Mesodermal cell (in vitro differentiated cells): ENCODE data around the gene PLCB4.
A peak's percentile ranks its signal among the peaks of the same experiment; 100 is the strongest.

ENCODE experiments used
- H3K27ac ChIP-seq: 2 replicates; pipeline ENCODE4 v1.7.0; 2013; ENCODE audit warnings: mild to moderate bottlenecking, low read depth, low read length, moderate library complexity; ENCODE audit not compliant: severe bottlenecking
- H3K36me3 ChIP-seq: 2 replicates; pipeline ENCODE4 v1.7.1; 2013; ENCODE audit warnings: mild to moderate bottlenecking, low read length, moderate library complexity; ENCODE audit not compliant: control insufficient read depth, insufficient read depth
- H3K4me1 ChIP-seq: one replicate; pipeline ENCODE4 v1.7.1; 2013; ENCODE audit warnings: mild to moderate bottlenecking, low read length; ENCODE audit not compliant: insufficient read depth, control insufficient read depth, poor library complexity, severe bottlenecking
- H3K4me3 ChIP-seq: 2 replicates; pipeline ENCODE4 v1.7.0; 2013; ENCODE audit warnings: low read length, control low read depth, mild to moderate bottlenecking; ENCODE audit not compliant: insufficient read depth, poor library complexity, severe bottlenecking; ENCODE audit errors: extremely low read depth
- H3K9me3 ChIP-seq: 2 replicates; pipeline ENCODE4 v1.7.1; 2013; ENCODE audit warnings: mild to moderate bottlenecking, low read length, moderate library complexity; ENCODE audit not compliant: control insufficient read depth
- WGBS, 2 experiments: methylation state at CpG; one replicate each; pipeline ENCODE4 v1.1.5; 2013; ENCODE audit warnings: missing lambda C conversion rate in 2 of 2; ENCODE audit not compliant: insufficient coverage in 2 of 2; 5-methylcytosine and 5-hydroxymethylcytosine counted together

The PLCB4 gene

GRCh38 chr20:9261781-9262180, 192.9 kb downstream of the PLCB4 start:
- H3K27ac ChIP-seq: no peak overlapping the region
- no peaks in the 10 kb centered on the region for H3K9me3 ChIP-seq
- H3K4me3 ChIP-seq: no peak overlapping the region
- no peaks in the 10 kb centered on the region for H3K36me3 ChIP-seq
- WGBS, 2 experiments: 94% methylated on average over 1 of the region's 2 CpGs; no CpG with 5 or more reads in 1 of the 2 experiments
- H3K4me1 ChIP-seq: peaks cover 7% of the 10 kb centered on the region

GRCh38 chr20:9262653-9263194, 193.8 kb downstream of the PLCB4 start:
- no peaks in the 10 kb centered on the region for H3K36me3 ChIP-seq
- WGBS, 2 experiments: 79 to 100% methylated on average over 1 of the region's 3 CpGs
- no peak overlapping the region for H3K4me3 ChIP-seq
- peaks cover 7% of the 10 kb centered on the region for H3K4me1 ChIP-seq
- peak overlapping the region; percentile 7 for H3K27ac ChIP-seq
- no peaks in the 10 kb centered on the region for H3K9me3 ChIP-seq

- WGBS, 2 experiments: no CpG with 5 or more reads among the region's 2 CpGs
- Histone ChIP-seq H3K9me3 (no peaks in the 10 kb centered on the region), H3K4me3 (no peak overlapping the region), H3K27ac (no peak overlapping the region), H3K36me3 (no peaks in the 10 kb centered on the region), H3K4me1 (no peaks in the 10 kb centered on the region)
Measured at GRCh38 chr20:9269280-9269971, 200.5 kb downstream of the PLCB4 start.

- Histone ChIP-seq H3K36me3 (no peaks in the 10 kb centered on the region), H3K27ac (no peak overlapping the region), H3K4me1 (no peaks in the 10 kb centered on the region), H3K4me3 (no peak overlapping the region), H3K9me3 (no peaks in the 10 kb centered on the region)
Measured at GRCh38 chr20:9270831-9271230, 201.9 kb downstream of the PLCB4 start.

- Histone ChIP-seq H3K9me3 (no peaks in the 10 kb centered on the region), H3K4me3 (no peak overlapping the region), H3K36me3 (peaks cover 3% of the 10 kb centered on the region), H3K4me1 (no peaks in the 10 kb centered on the region), H3K27ac (no peak overlapping the region)
- WGBS, 2 experiments: 96 to 100% methylated on average over 3 to 4 of the region's 4 CpGs
Measured at GRCh38 chr20:9276966-9277468, 208.1 kb downstream of the PLCB4 start.

GRCh38 chr20:9279918-9280401, 211.1 kb downstream of the PLCB4 start:
- WGBS, 2 experiments: 83 to 100% methylated on average over 1 of the region's 2 CpGs
- Histone ChIP-seq H3K9me3 (no peaks in the 10 kb centered on the region), H3K4me3 (no peak overlapping the region), H3K4me1 (no peaks in the 10 kb centered on the region), H3K27ac (no peak overlapping the region), H3K36me3 (peaks cover 3% of the 10 kb centered on the region)

- H3K27ac ChIP-seq: no peak overlapping the region
Measured at GRCh38 chr20:9280666-9281065, 211.8 kb downstream of the PLCB4 start.

GRCh38 chr20:9281803-9282202, 212.9 kb downstream of the PLCB4 start:
- peaks cover 3% of the 10 kb centered on the region for H3K4me1 ChIP-seq
- H3K4me3 ChIP-seq: no peak overlapping the region
- no CpG with 5 or more reads among the region's 1 CpG for WGBS, 2 experiments
- no peaks in the 10 kb centered on the region for H3K9me3 ChIP-seq
- H3K27ac ChIP-seq: no peak overlapping the region
- H3K36me3 ChIP-seq: peaks cover 3% of the 10 kb centered on the region

More at GRCh38 chr20:9280666-9281065, 211.8 kb downstream of the PLCB4 start:
- no peaks in the 10 kb centered on the region for H3K4me1 ChIP-seq
- H3K36me3 ChIP-seq: peaks cover 3% of the 10 kb centered on the region
- H3K9me3 ChIP-seq: no peaks in the 10 kb centered on the region
- 94% methylated on average over 4 of the region's 5 CpGs; no CpG with 5 or more reads in 1 of the 2 experiments for WGBS, 2 experiments
- H3K4me3 ChIP-seq: no peak overlapping the region

GRCh38 chr20:9285617-9286016, 216.7 kb downstream of the PLCB4 start:
- Histone ChIP-seq H3K27ac (no peak overlapping the region), H3K9me3 (no peaks in the 10 kb centered on the region), H3K36me3 (no peaks in the 10 kb centered on the region), H3K4me1 (peaks cover 3% of the 10 kb centered on the region), H3K4me3 (no peak overlapping the region)
- 95 to 100% methylated on average over 2 of the region's 2 CpGs for WGBS, 2 experiments

- Histone ChIP-seq H3K4me1 (peaks cover 3% of the 10 kb centered on the region), H3K4me3 (no peak overlapping the region), H3K27ac (no peak overlapping the region), H3K9me3 (no peaks in the 10 kb centered on the region), H3K36me3 (no peaks in the 10 kb centered on the region)
- WGBS, 2 experiments: 90 to 100% methylated on average over 2 to 3 of the region's 3 CpGs
Measured at GRCh38 chr20:9286501-9287461, 217.9 kb downstream of the PLCB4 start.
